GM18526 (cell line): ENCODE data around the gene TRIO.
A peak's percentile ranks its signal among the peaks of the same experiment; 100 is the strongest.

Source experiments
- POLR2A ChIP-seq: IDR thresholded peaks from 3 replicates; pipeline ENCODE4 v1.6.1; 2011; ENCODE audit not compliant: insufficient read length; ENCODE audit errors: extremely low read depth

Gene TRIO

DNA sequence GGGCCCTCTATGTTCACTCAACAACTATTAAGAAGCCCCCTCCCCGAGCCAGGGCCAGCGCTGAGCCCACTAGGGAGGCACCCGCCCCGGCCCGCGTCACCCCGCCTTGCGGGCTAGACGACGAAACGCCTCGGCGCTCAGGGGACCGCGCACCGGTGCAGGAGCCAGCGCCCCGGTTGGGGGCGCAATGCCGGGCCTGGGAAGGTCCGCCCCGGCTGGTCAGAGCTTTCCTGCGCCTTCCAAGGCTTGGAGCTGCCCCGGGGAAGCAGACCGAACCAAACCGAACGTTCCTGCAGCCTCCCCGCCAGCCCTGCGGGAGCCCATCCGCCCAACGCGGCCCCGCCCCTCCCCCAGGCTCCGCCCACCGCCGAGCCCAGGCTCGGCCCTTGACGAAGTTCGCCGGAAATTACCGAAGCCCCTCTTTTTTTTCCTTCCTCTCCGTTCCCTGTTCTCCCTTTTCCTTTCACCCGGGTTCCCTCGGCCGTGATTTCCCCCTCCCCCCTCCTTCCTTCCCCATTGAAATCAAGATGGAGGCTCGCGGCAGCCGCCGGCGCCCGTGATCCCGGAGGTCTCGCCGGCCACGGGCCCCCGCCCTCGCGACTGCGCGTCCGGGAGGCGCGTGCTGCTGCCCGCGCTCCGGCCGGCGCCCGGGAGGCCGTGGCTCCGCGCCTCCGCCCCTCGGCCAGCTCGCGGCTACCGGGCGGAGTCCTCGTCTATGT lies at the start of gene TRIO:
Gene TRIO, plus strand, starts transcription at position 516 of the 719 bp plus-strand sequence. CDS start 384 bp downstream, outside the sequence.
- TF ChIP-seq POLR2A = peak; percentile 61

DNA sequence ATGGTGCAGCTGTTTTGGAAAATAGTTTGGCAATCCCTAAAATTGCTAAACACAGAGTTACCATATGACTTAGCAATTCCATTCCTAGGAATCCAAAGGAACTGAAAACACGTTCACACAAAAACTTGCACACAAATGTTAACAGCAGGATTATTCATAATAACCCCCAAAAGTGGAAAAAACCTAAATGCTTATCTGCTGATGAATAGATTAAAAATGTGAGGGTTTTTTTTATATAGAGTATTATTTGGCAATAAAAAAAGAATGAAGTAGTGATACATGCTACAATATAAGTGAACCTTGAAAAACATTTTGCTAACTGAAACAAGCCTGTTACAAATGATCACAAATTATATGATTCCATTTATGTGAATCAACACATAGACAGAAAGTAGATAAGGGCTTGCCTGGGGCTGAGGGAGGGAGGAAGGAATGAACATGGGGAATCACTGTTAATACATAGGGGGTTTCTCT lies 45.1 kb upstream of the TRIO start:
- no peak for TF ChIP-seq POLR2A

DNA sequence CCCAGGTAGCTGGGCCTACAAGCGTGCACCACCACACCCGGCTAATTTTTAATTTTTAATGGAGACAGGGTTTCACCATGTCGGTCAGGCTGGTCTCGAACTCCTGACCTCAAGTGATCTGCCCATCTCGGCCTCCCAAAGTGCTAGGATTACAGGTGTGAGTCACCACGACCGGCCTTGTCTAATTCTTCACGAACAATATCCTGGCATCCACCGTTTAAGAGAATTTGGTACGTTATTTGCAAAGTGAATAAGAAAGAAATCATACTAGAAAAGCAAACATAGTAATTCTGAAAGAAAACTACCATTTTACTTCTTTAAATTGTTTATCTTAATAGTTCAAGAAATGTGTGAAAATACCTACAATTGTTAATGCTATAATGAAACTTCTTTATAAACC lies 42.9 kb upstream of the TRIO start:
- no peak for TF ChIP-seq POLR2A

DNA sequence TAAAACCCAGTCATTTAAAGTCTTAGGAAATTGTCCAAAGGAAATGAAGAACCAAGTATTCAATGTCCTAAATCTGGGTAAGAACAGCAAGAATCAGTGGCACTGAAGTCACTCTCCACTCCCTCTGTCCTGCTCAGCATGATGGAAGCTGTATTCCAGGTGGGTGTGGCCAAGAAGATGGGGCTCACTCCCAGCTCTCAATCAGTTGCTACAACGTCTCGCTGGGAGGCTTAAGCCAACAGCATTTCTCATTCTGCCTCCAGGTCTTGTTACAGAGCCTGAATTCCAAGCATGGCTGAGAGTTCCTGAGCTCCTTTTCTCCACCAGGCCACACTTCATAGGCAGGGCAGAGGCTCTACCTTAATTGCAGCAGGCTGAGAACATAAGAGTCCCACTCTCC lies 41.2 kb upstream of the TRIO start:
- TF ChIP-seq POLR2A = no peak

DNA sequence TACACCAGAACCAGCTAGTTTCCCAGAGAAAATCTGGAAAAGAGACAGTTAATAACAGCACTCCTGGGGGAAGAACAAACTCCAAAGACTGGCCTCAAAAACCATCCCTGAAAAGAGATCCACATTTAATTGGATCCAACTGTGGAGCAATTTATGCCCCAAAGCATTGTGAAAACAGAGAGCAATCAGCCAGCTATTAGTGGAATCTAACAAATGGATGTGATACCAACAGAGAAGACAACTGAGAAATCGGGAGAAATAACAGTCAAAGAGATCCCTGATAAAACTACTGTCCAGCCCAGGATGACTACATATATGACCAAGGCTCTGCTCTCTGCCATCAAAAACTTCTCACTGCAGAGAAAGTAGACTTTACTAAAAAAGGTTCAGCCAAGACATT lies 40.5 kb upstream of the TRIO start:
- TF ChIP-seq POLR2A = no peak

DNA sequence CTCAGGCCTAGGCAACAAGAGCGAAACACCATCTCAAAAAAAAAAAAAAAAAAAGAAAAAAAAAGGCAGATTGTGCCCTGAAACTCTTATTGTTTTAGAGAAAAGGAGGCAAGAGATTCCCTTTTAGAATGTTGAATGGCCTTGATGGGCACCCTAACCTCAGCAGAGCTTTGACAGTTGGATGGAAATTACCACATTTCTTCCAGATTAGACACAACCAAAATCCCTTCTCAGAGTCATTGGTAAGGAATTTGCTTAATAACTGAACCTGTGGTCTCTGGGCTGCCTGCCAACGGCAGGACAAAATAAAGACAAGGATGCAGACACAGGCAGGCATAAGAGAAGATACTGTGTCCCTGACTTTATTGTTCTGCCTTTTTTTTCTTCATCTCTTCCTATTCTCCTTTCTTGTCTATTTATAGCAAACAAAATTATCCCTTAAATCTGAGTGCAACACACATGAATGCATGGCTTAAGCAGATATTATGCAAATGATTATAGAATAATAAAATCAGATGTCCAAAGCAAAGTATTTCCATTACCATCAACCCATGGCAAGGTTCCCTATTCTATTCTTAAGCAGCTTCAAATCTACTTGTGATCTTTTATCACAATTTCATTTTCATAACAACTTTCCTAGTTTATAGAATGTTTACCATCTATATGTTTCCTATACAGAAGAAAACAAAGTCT lies 37.3 kb upstream of the TRIO start:
- TF ChIP-seq POLR2A = no peak

DNA sequence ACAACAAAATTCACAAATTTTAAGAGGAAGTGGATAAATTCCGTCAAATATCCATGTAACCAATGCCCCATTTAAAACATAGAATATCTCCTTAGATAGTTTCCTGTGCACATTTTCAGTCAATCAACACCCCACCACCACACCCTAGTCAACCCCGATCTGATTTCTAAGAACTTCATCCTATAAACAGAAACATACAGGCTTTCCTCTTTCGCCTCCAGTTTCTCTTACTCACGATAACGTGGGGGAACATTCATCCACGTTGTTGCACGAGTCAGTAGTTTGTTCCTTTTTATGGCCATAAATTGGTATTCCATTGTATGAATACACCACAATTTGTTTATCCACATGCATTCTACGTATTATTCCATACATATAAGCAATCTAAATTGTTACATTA lies 35.6 kb upstream of the TRIO start:
- TF ChIP-seq POLR2A = no peak

DNA sequence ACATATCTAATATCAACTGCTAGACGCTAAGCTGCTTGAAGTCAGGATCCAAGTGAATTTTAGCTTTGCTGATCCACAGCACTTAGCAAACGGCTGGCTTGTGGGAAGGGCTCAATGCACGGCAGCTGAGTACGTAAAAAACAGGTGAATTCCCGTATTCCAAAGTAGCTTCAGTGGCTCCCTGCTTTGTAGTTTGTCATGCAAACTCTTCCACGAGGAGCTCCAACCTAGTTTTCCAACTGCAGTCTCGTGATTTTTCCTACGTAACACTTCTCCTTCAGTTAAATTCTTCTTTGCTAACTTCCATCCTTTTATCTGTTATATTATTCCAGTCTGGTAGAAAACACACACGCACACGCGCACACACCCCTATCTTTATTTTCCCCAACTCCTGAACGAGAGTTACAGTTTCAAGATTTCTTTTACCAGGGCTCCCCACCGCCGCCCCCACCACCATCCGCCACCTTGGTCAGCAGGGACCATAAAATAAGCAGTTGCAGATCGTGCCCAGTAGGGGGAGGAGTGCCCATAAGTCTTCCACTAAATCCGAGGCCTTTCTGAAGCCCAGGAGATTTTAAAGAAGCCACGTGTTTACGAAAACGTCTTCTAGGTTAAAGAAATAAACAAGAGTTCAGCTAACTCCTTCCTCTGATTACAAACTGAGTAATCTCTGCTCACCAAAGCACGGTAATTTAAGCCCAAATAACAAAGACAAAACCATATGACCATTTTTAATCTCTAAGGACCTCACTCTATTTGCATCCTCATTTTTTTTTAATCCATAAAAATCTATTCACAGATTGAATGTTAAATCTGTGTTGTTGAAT lies 34.8 kb upstream of the TRIO start:
- no peak for TF ChIP-seq POLR2A

DNA sequence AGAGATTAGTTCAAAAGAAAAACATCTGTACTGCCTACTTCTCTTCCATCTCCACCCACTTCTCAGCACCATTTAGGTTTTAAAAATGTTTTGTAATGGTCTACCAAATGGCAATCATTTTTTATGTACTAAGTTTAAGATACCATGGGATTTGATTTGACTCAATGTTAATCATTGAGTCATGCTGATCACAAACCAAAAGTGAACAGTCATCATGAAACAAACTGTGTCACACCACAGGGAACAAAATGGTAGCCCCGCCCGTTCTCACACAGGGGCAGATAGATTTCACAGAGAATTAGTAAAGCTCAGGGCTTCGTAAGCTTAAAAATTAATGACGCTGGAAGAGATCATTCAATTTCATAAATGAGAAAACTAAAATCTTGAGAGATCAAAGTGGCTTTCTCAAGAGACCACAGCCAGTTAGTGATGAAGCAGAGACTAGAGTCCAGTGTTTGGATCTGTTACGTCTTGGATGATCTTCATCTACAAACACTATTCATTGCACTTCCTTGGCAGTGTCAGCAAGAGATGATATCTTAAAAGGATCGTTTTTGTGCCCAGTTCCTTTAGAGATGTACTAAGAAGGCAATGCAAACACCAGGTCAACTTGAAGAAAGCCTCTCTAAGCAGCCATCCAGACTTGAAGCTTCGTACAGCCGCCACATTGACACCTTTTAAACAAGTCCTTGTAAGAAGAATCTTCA lies 33.9 kb upstream of the TRIO start:
- TF ChIP-seq POLR2A = no peak

DNA sequence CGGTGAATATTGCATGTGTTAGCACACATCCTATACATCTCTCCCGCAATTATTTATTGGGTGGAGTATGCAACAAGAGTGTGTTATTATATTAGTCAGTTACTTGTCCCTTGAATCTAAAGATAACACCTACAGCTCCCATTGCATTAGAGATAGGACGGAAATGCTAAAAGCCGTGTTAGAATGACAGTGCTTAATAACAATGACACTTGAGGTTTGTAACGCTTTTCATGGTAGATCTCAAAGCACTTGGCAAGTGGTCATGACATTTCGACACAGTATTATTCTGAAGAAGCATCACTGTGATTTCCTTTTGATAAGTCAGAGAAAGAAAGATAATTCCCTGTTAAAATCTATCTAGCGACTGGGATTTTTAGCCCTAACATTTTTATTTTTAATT lies 33.4 kb upstream of the TRIO start:
- TF ChIP-seq POLR2A = no peak

DNA sequence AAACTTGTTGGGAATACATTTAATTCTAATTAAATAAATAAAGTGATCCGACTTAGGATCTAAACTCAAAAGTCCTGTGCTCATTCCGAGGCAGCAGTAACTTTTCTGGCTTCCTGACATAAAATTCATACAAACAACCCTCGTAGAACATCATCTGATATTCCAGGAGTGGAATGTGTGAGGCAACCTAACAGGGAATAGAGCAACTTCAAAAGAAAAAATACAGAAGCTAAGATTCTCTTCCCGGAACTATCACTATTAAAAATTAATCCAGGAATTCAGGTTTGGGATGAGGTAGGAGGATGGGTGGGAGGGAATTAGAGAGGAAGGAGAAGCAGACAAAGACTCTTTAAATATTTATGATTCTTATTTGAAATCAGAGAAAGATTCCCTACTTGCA lies 32.9 kb upstream of the TRIO start:
- no peak for TF ChIP-seq POLR2A

DNA sequence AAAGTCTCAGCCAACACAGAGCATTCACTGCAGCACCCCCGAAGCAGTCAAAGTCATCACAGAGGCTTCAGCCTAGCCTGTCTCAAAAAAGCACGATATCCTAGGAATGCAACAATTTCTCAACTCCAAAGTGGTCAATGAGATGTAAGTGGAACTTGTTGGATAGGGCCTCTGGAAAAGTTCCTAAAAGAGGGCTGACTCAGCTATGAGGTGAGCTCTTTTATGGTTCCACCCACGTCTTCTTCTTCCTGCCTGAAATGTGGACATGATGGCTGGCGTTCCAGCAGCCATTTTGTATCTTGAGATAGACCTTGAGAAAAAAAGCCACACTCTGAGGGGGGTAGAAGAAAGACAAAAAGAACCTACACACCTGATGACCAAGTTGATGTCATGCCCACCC lies 32.5 kb upstream of the TRIO start:
- TF ChIP-seq POLR2A = no peak

DNA sequence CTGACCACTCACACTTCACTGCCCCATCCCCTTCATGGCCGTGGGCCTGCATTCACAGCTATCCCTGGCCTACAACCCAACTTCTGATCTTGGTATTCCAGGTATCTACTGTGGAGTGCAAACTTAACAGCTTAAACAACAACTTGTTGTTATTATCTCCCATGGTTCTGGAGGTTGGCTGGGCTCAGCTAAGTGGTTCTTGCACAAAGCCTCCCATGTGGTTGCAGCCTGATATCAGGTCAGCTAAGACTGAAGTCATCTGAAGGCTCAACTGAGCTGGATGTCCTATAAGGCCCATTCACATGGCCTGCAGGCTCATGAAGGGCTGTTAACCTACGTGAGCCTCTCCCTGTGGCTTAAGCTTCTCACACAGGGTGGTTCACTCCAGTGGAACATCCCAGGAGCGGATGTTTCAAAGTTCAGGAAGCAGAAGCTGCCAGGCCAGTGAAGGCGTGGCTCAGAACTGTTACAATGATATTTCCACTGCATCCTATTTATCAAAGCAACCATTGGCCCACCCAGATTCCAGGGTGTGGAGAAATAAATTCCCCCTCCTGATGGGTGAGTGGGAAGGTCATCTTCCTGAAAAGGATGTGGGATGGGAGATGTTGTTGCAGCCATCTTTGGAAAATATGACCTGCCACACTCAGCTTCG lies 30.0 kb upstream of the TRIO start:
- no peak for TF ChIP-seq POLR2A

DNA sequence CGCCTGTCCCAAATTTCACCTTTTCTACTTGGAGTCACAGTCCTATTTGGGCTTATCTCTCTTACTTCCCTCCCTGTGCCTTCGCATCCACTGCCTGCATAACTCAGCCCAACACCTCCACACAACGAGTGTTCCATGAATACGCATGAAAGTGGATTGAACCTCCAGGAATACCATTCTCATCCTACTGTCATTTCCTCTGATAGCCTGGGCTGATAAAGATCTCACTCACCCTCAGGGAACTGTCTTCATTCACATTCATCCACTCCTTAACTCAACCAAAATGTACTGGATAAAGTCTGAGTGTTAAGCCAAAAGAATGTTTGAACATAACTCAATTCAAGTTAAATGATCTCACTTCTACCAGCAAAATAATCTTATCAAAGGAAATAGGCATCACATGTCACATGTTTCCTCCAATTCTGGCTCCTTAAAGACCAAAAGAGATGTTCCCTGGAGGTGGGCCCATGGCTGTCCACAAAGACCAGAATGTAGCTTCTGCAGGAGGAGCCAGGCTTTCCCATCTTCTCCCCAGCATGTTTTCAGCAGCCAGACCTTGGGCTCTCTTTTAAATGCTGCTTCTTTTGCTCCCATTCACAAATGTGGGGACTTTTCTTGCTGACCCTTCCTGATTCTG lies 28.4 kb upstream of the TRIO start:
- TF ChIP-seq POLR2A = no peak

DNA sequence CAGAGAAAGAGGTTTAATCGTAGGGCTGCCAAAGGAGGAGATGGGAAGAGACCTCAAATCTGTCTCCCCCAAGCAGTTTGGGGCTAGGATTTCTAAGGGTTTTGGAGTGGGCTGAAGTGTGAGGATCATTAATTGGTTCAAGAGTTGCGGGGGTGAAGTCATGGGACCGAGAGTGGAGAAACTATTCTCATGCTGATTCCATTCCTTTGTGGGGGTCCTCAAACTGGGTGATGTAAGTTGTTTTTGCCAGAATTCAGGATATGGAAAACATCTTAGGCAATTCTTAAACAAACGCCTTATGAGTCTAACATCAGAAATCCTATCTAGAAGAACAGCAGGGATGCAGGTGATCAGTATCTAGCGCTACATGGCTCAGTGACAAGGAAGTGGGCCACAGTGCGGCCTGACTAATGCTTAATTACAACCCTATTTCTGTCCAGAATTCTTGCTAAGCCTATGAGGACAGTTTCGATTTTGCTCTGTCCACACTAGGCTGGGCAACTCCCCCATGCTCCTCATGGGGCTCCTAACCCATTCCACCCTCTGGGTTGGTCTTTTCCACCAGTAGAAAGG lies 27.7 kb upstream of the TRIO start:
- TF ChIP-seq POLR2A = no peak
